Testis (tissue), 3 donors: ENCODE results near the gene FUZ. TPM values are rescaled to one million over a fixed set of nuclear protein-coding genes. Genes with fewer than 3 reads are reported as not detected.

Experiments
- DNase-seq: peaks from one replicate; pipeline ENCODE4 v3.0.0-alpha.2; 2019
- H3K27ac ChIP-seq, 2 donors: fragments of 200-600 bp; sonication (generic); one replicate each; pipeline ENCODE4 v1.5.1; 2019
- H3K27me3 ChIP-seq: fragments of 200-600 bp; sonication (generic); one replicate; pipeline ENCODE4 v1.5.1; 2019
- H3K36me3 ChIP-seq: fragments of 200-600 bp; sonication (generic); one replicate; pipeline ENCODE4 v1.5.1; 2017; ENCODE audit warnings: low read depth; ENCODE audit errors: missing control alignments
- H3K4me1 ChIP-seq: fragments of 200-600 bp; sonication (generic); one replicate; pipeline ENCODE4 v1.5.1; 2019
- H3K4me3 ChIP-seq, 2 donors: fragments of 200-600 bp; sonication (generic); one replicate each; pipeline ENCODE4 v1.5.1; 2017 to 2019
- H3K9me3 ChIP-seq: fragments of 200-600 bp; sonication (generic); one replicate; pipeline ENCODE4 v1.5.1; 2017
- CTCF ChIP-seq, 3 experiments: fragments of 450-650 bp in 2 of 3; fragments of 200-600 bp in 1 of 3; sonication (generic) in 1 of 3; IDR thresholded peaks; one replicate each; pipeline ENCODE4 v1.5.1; 2016 to 2019; ENCODE audit warnings: antibody characterized with exemption in 3 of 3, mild to moderate bottlenecking in 2 of 3, moderate library complexity in 1 of 3
- POLR2A ChIP-seq: fragments of 450-650 bp; IDR thresholded peaks from one replicate; pipeline ENCODE4 v1.6.1; 2017; ENCODE audit warnings: antibody characterized with exemption, mild to moderate bottlenecking, moderate library complexity
- WGBS, 2 donors: methylation state at CpG; one replicate each; pipeline ENCODE4 v1.1.5; 2018; 5-methylcytosine and 5-hydroxymethylcytosine counted together
- intact Hi-C: fragments of 100-400 bp; cut with DNase I; formaldehyde crosslinking; loops from one replicate; pipeline ENCODE4 v1.15.1; 2023; ENCODE audit warnings: low total_unique reads
- polyA plus RNA-seq: library from polyadenylated mRNA; stranded (reverse); fragments of 350-450 nt; fragmentation: Illumina TruSeq; extraction: RNeasy Lipid Tissue Mini Kit (QIAGEN cat#74804); gene quantifications from one replicate; pipeline ENCODE4 v1.2.3, GENCODE V29; 2014; ENCODE audit warnings: low read depth, low replicate concordance; ENCODE audit not compliant: insufficient read depth
- total RNA-seq, 2 donors: library from RNA; depleted of rRNA; stranded (reverse); fragments of >200 nt; gene quantifications; one replicate each; pipeline ENCODE4 v1.2.3, GENCODE V29; 2016

FUZ gene
- total and polyA plus RNA-seq, 3 donors from 2014 or later: 56.0 to 101 (median 98.0) TPM

- Histone ChIP-seq H3K9me3 (no peaks in the 10 kb centered on the region), H3K27ac (no peak overlapping the region), H3K4me1 (no peaks in the 10 kb centered on the region), H3K36me3 (no peaks in the 10 kb centered on the region), H3K4me3 (no peak overlapping the region), H3K27me3 (no peaks in the 10 kb centered on the region)
- TF ChIP-seq CTCF (IDR thresholded peaks at IDR 0.05) (no peak), POLR2A (no peak)
- no peak for DNase-seq
- intact Hi-C loops: no loop called here
- WGBS, 2 donors: 87 to 89% methylated on average over 15 to 18 of the region's 18 CpGs
Measured at GRCh38 chr19:49844138-49845095, 31.3 kb upstream of the FUZ start.

- no peak for TF ChIP-seq POLR2A
- TF ChIP-seq CTCF (IDR thresholded peaks at IDR 0.05): no peak
- H3K9me3 ChIP-seq: no peaks in the 10 kb centered on the region
- 92 to 93% methylated on average over 3 of the region's 3 CpGs for WGBS, 2 donors
- H3K36me3 ChIP-seq: no peaks in the 10 kb centered on the region
- no peak for DNase-seq
- no peak overlapping the region for H3K27ac ChIP-seq
- no peaks in the 10 kb centered on the region for H3K27me3 ChIP-seq
- H3K4me3 ChIP-seq: no peak overlapping the region
- no peaks in the 10 kb centered on the region for H3K4me1 ChIP-seq
- intact Hi-C loops: no loop called here
Measured at GRCh38 chr19:49843265-49843664, 30.2 kb upstream of the FUZ start.

- TF ChIP-seq CTCF (IDR thresholded peaks at IDR 0.05) (no peak), POLR2A (no peak)
- 89% methylated on average over 17 of the region's 17 CpGs for WGBS, 2 donors
- H3K36me3 ChIP-seq: no peaks in the 10 kb centered on the region
- no peaks in the 10 kb centered on the region for H3K27me3 ChIP-seq
- H3K9me3 ChIP-seq: no peaks in the 10 kb centered on the region
- H3K4me1 ChIP-seq: no peaks in the 10 kb centered on the region
- H3K27ac ChIP-seq: no peak overlapping the region
- H3K4me3 ChIP-seq: no peak overlapping the region
- DNase-seq: no peak
- intact Hi-C loops: no loop called here
Measured at GRCh38 chr19:49840736-49841249, 27.7 kb upstream of the FUZ start.

- DNase-seq: no peak
- Histone ChIP-seq H3K4me1 (no peaks in the 10 kb centered on the region), H3K36me3 (no peaks in the 10 kb centered on the region), H3K27ac (no peak overlapping the region), H3K4me3 (no peak overlapping the region), H3K27me3 (no peaks in the 10 kb centered on the region), H3K9me3 (no peaks in the 10 kb centered on the region)
- intact Hi-C loops: no loop called here
- TF ChIP-seq CTCF (IDR thresholded peaks at IDR 0.05): no peak
- no peak for TF ChIP-seq POLR2A
- WGBS, 2 donors: 87 to 90% methylated on average over 11 of the region's 11 CpGs
Measured at GRCh38 chr19:49840321-49840720, 27.2 kb upstream of the FUZ start.
